GM19240 (cell line): ENCODE measurements around the gene LZTR1.

ENCODE experiments used
- DNase-seq: peaks from one replicate; pipeline ENCODE4 v3.0.0; 2011; ENCODE audit warnings: low spot score; ENCODE audit not compliant: insufficient read length

Gene LZTR1

GRCh38 chr22:20980523-20980922 lies 1.6 kb upstream of the LZTR1 start:
- DNase-seq = no peak

- DNase-seq = no peak
Measured at GRCh38 chr22:20980938-20981722, 967 bp upstream of the LZTR1 start.

GRCh38 chr22:20982563-20982882 lies 426 bp downstream of the LZTR1 start:
- DNase-seq = no peak

- no peak for DNase-seq
Measured at GRCh38 chr22:20983081-20983771, 1.1 kb downstream of the LZTR1 start.

GRCh38 chr22:20985720-20986119 lies 3.6 kb downstream of the LZTR1 start:
- DNase-seq = no peak

- DNase-seq = no peak
Measured at GRCh38 chr22:20986365-20986764, 4.3 kb downstream of the LZTR1 start.

DNA sequence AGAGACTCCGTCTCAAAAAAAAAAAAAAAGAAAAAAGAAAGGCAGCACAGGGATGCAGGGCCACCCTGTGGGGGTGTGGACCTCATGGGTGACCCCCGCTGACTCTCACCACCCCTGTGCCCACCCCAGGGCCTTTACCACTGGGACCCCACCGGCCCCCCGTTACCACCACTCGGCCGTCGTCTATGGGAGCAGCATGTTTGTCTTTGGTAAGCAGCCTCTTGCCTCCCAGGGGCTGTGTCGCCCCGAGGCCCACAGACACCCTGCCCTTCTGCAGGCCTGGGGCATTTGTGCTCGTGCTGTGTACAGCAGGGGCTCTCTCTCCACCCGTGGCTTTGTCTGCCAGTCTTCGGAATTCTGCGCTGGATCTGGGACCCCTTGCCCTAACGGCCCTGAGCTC lies 5.3 kb downstream of the LZTR1 start:
- no peak for DNase-seq

GRCh38 chr22:20988573-20989322 lies 6.7 kb downstream of the LZTR1 start:
- no peak for DNase-seq

DNA sequence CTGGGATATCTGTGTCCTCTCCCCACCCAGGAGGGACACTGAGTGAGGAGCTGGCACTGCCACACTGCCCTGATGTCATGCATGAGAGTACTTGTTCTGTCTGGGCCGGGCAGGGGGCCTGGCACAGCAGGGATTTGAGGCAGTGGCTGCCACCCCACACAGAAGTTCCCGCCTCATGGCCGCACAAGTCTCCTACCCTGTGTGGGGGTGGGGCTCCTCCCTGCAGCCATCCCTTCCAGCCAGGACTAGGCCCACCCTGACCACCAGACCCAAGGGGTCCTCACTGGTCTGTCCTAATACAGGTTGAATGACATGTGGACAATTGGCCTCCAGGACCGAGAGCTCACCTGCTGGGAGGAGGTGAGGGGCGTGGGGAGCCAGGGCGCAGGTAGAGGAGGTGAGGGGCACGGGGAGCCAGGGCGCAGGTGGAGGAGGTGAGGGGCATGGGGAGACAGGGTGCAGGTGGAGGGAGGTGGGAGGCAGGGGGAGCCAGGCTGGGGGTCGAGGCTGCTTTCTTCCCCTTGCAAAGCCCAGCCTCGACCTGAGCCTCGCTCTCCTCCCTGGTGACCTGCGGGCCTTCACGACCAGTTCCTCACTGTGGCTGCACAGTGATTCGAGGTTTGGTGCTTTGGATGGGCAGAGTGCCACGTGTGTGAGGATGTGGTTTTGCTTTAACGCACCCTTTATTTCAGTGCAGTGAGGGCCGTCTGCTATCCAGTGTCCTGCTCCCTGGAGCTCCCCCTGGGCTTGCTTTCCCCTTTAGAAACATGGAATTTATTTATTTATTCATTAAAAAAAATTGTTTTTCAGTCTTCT lies 7.4 kb downstream of the LZTR1 start:
- DNase-seq = no peak

GRCh38 chr22:20990184-20991180 lies 8.4 kb downstream of the LZTR1 start:
- no peak for DNase-seq

GRCh38 chr22:20991252-20992055 lies 9.4 kb downstream of the LZTR1 start:
- DNase-seq = no peak

- DNase-seq = no peak
Measured at GRCh38 chr22:20992056-20992442, 10.0 kb downstream of the LZTR1 start.

DNA sequence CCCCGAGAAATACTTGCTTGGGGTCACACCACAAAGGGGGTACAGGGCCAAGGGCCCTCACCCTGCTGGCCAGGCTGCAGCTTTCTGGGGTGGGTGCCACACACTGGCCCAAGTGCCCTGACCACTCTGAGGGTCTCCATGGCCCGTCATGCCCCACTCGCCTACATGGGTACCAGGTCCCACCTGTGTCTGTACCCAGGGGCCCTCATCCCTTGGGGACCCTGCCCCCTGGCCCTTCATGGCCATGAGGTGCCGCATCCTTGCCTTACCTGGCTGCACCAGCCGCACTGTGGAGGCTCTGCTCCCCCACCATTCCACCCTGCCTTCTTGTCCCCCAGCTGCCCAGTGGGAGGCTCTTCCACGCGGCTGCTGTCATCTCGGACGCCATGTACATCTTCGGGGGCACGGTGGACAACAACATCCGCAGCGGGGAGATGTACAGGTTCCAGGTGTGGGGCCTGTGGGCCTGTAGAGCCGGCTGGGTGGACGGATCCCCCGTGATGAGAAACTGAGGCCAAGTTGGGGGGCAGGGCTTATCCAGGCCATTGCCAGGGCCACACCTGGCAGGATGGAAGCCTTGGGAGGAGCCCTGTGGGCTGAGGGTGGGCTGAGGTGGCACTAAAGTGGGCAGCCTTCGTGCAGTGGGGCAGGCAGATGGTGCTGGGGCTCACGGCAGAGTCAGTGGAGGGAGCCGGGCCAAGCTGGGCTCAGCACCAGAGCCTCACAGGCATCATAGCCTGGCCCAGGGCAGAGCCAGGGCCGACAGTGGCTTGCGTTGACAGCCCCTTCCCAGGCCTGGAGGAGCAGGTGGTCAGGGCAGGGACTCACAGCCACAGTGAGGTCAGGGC lies 10.6 kb downstream of the LZTR1 start:
- DNase-seq = no peak

DNA sequence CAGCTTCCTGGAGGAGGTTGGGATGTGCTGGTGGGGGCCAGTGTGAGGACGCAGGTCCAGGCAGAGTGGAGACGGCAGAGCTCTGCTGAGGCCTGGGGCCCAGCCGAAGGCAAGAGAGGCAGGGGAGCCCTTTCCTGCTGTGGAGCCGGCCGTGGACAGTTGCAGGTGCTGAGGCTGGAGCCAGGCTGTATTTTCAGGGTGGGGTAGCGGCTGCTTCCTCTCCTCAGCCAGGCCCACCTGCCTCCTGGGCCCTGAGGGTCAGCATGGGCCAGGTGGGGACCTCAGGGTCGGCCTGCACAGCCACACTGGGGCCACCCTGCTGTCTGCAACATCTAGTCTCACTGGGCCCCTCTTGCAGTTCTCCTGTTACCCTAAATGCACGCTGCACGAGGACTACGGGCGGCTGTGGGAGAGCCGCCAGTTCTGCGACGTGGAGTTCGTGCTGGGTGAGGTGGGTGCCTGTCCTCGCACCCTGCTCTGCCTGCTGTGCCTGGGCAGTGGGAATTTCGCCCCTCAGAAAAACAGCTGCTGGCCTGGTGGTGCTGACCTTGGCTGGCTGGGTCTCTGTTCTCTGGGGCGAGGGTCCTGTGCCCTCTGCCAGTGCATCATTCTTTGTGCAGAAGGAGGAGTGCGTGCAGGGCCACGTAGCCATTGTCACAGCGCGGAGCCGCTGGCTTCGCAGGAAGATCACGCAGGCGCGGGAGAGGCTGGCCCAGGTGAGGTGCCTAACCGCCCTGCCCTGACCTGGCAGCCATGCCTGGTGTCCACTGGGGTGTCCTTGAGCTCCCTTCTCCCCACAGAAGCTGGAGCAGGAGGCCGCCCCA lies 11.4 kb downstream of the LZTR1 start:
- no peak for DNase-seq

GRCh38 chr22:20994128-20994901 lies 12.2 kb downstream of the LZTR1 start:
- no peak for DNase-seq

DNA sequence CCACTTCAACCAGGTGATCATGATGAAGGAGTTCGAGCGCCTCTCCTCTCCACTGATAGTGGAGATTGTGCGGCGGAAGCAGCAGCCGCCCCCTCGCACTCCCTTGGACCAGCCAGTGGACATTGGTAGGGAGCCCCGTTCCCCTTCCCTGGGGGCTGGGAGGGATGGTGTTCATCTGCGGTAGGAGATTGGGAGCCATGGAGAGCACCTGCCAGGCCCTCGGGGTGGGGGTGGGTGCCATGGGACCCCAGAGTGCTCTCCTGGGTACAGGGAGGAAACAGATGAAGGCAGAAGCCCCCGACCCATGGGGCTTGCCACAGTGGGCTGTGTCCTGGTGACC lies 12.8 kb downstream of the LZTR1 start:
- DNase-seq = no peak
